ENCODE results near the gene DCDC2C. TPM values are rescaled to one million over a fixed set of nuclear protein-coding genes. Genes with fewer than 3 reads are reported as not detected.
A peak's percentile ranks its signal among the peaks of the same experiment; 100 is the strongest.

DCDC2C gene
- total RNA-seq, 2 donors from 2014 or later: not detected

- H3K4me1 Mint-ChIP-seq: no peaks in the 10 kb centered on the region
- no peak overlapping the region for H3K4me3 ChIP-seq (ENCODE audit: low read length)
- H3K27me3 Mint-ChIP-seq (ENCODE audit: insufficient read depth): peaks cover 4% of the 10 kb centered on the region
- no peaks in the 10 kb centered on the region for H3K27me3 ChIP-seq (ENCODE audit: control insufficient read depth, insufficient read depth, low read length, poor library complexity, severe bottlenecking)
- H3K27ac Mint-ChIP-seq: no peak overlapping the region
- no peaks in the 10 kb centered on the region for H3K4me1 ChIP-seq (ENCODE audit: control insufficient read depth, insufficient read depth, low read length)
- 86 to 92% methylated on average over 3 to 4 of the region's 4 CpGs for WGBS, 2 experiments (ENCODE audit: insufficient coverage in 1 of 2, insufficient read length in 1 of 2)
- no peaks in the 10 kb centered on the region for H3K36me3 ChIP-seq (ENCODE audit: control insufficient read depth, insufficient read depth, low read length)
- no peaks in the 10 kb centered on the region for H3K9me3 ChIP-seq (ENCODE audit: control insufficient read depth, low read length)
- DNase-seq: no peak
- H3K27ac ChIP-seq (ENCODE audit: low read depth, low read length): no peak overlapping the region
- peaks cover 5% of the 10 kb centered on the region for H3K9me3 Mint-ChIP-seq
- no peak overlapping the region for H3K9ac ChIP-seq (ENCODE audit: extremely low read depth, low read length, poor library complexity, severe bottlenecking)
- no peak for TF ChIP-seq CTCF (conservative IDR thresholded peaks at IDR 0.05)
- no peaks in the 10 kb centered on the region for H3K36me3 Mint-ChIP-seq (ENCODE audit: low read depth)
- no peak overlapping the region for H3K4me3 Mint-ChIP-seq
Measured at GRCh38 chr2:3801506-3801905, 98.1 kb downstream of the DCDC2C start.

- Mint-ChIP-seq H3K27me3 (ENCODE audit: insufficient read depth) (peaks cover 4% of the 10 kb centered on the region), H3K4me3 (no peak overlapping the region), H3K36me3 (ENCODE audit: low read depth) (no peaks in the 10 kb centered on the region), H3K4me1 (no peaks in the 10 kb centered on the region), H3K9me3 (peaks cover 8% of the 10 kb centered on the region), H3K27ac (no peak overlapping the region)
- DNase-seq: peak; percentile 91
- TF ChIP-seq CTCF (conservative IDR thresholded peaks at IDR 0.05): peak; percentile 87
- Histone ChIP-seq H3K4me1 (ENCODE audit: control insufficient read depth, insufficient read depth, low read length) (no peaks in the 10 kb centered on the region), H3K9me3 (ENCODE audit: control insufficient read depth, low read length) (no peaks in the 10 kb centered on the region), H3K27ac (ENCODE audit: low read depth, low read length) (no peak overlapping the region), H3K4me3 (ENCODE audit: low read length) (no peak overlapping the region), H3K27me3 (ENCODE audit: control insufficient read depth, insufficient read depth, low read length, poor library complexity, severe bottlenecking) (no peaks in the 10 kb centered on the region), H3K36me3 (ENCODE audit: control insufficient read depth, insufficient read depth, low read length) (no peaks in the 10 kb centered on the region), H3K9ac (ENCODE audit: extremely low read depth, low read length, poor library complexity, severe bottlenecking) (no peak overlapping the region)
- 63 to 68% methylated on average over 12 to 15 of the region's 15 CpGs for WGBS, 2 experiments (ENCODE audit: insufficient coverage in 1 of 2, insufficient read length in 1 of 2)
Measured at GRCh38 chr2:3805201-3805939, 102.0 kb downstream of the DCDC2C start.

- DNase-seq: no peak
- Histone ChIP-seq H3K36me3 (ENCODE audit: control insufficient read depth, insufficient read depth, low read length) (no peaks in the 10 kb centered on the region), H3K27me3 (ENCODE audit: control insufficient read depth, insufficient read depth, low read length, poor library complexity, severe bottlenecking) (no peaks in the 10 kb centered on the region), H3K4me1 (ENCODE audit: control insufficient read depth, insufficient read depth, low read length) (no peaks in the 10 kb centered on the region), H3K9ac (ENCODE audit: extremely low read depth, low read length, poor library complexity, severe bottlenecking) (no peak overlapping the region), H3K4me3 (ENCODE audit: low read length) (no peak overlapping the region), H3K27ac (ENCODE audit: low read depth, low read length) (no peak overlapping the region), H3K9me3 (ENCODE audit: control insufficient read depth, low read length) (no peaks in the 10 kb centered on the region)
- Mint-ChIP-seq H3K27ac (no peak overlapping the region), H3K9me3 (peaks cover 16% of the 10 kb centered on the region), H3K4me1 (no peaks in the 10 kb centered on the region), H3K36me3 (ENCODE audit: low read depth) (no peaks in the 10 kb centered on the region), H3K27me3 (ENCODE audit: insufficient read depth) (peaks cover 4% of the 10 kb centered on the region), H3K4me3 (no peak overlapping the region)
- no peak for TF ChIP-seq CTCF (conservative IDR thresholded peaks at IDR 0.05)
- 88 to 90% methylated on average over 9 to 10 of the region's 10 CpGs for WGBS, 2 experiments (ENCODE audit: insufficient coverage in 1 of 2, insufficient read length in 1 of 2)
Measured at GRCh38 chr2:3806168-3806567, 102.8 kb downstream of the DCDC2C start.
